ENCODE results near the gene HAPLN3.
A peak's percentile ranks its signal among the peaks of the same experiment; 100 is the strongest.

Gene HAPLN3

DNA sequence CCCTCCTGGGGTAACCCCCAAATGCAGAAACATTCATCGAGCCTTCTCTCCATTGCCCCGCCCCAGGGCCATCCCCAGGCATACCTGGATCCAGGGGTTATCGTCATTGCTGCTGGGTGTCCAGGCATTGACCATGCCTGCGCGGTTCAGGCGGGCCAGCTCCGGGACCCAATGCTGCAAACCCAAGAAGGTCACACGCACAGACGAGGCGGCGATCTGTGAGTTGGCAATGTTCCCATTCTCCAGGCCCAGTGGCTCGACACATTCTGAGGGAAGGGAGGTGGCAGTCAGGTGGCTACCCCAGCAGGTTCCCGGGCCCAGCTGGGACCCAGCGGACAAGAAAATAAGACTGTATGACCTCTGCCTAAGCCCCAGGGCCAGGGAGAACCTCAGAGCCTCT lies 11.8 kb upstream of the HAPLN3 start:
- CTCF ChIA-PET = no interaction called here
- POLR2A ChIA-PET = no interaction called here
- no peak for TF ChIP-seq FOXK2 (IDR thresholded peaks at IDR 0.05)
- no peak for TF ChIP-seq ELF4 (IDR thresholded peaks at IDR 0.05)
- no peak for TF ChIP-seq L3MBTL2 (conservative IDR thresholded peaks at IDR 0.05)
- no peak for TF ChIP-seq BHLHE40 (IDR thresholded peaks at IDR 0.05; ENCODE audit: borderline replicate concordance)
- no peak for TF ChIP-seq CTBP1 (IDR thresholded peaks at IDR 0.05; ENCODE audit: borderline replicate concordance)
- no peak for TF ChIP-seq FOXA1 (IDR thresholded peaks at IDR 0.05)
- TF ChIP-seq, protein P1, sequence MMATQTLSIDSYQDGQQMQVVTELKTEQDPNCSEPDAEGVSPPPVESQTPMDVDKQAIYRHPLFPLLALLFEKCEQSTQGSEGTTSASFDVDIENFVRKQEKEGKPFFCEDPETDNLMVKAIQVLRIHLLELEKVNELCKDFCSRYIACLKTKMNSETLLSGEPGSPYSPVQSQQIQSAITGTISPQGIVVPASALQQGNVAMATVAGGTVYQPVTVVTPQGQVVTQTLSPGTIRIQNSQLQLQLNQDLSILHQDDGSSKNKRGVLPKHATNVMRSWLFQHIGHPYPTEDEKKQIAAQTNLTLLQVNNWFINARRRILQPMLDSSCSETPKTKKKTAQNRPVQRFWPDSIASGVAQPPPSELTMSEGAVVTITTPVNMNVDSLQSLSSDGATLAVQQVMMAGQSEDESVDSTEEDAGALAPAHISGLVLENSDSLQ (IDR thresholded peaks at IDR 0.05) = no peak
- TF ChIP-seq ZNF384 (IDR thresholded peaks at IDR 0.05) = no peak
- no peak for TF ChIP-seq HDGF (IDR thresholded peaks at IDR 0.05; ENCODE audit: borderline replicate concordance)
- TF ChIP-seq LEF1 (IDR thresholded peaks at IDR 0.05; ENCODE audit: borderline replicate concordance) = no peak
- no peak for TF ChIP-seq TARDBP (IDR thresholded peaks at IDR 0.05)

DNA sequence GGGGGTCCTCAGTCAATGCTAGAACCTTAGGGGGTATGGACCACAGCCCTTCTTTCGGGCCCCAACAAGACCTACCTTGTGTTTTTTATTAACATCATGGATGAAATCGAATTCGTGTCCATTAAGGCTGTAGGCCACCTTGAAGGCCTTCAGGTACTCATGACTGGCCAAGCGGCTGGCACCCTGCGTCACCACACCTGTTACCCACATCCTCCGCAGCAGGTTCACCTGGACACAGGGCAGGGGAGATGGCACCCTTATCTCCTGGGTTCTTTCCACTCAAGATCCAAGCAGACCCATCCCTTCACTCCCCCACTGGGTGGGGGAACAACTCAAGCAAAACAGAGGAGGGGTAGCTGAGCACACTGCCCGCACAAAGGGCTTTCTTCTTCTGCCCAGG lies 11.2 kb upstream of the HAPLN3 start:
- no peak for TF ChIP-seq FOXA1 (IDR thresholded peaks at IDR 0.05)
- no peak for TF ChIP-seq FOXK2 (IDR thresholded peaks at IDR 0.05)
- no peak for TF ChIP-seq TARDBP (IDR thresholded peaks at IDR 0.05)
- no peak for TF ChIP-seq ZNF384 (IDR thresholded peaks at IDR 0.05)
- TF ChIP-seq L3MBTL2 (conservative IDR thresholded peaks at IDR 0.05) = no peak
- TF ChIP-seq LEF1 (IDR thresholded peaks at IDR 0.05; ENCODE audit: borderline replicate concordance) = no peak
- DNase-seq (ENCODE audit: extremely low spot score) = no peak
- CTCF ChIA-PET = no interaction called here
- POLR2A ChIA-PET = no interaction called here

More for the DNA sequence above, 11.8 kb upstream of the HAPLN3 start:
- DNase-seq (ENCODE audit: extremely low spot score) = no peak

DNA sequence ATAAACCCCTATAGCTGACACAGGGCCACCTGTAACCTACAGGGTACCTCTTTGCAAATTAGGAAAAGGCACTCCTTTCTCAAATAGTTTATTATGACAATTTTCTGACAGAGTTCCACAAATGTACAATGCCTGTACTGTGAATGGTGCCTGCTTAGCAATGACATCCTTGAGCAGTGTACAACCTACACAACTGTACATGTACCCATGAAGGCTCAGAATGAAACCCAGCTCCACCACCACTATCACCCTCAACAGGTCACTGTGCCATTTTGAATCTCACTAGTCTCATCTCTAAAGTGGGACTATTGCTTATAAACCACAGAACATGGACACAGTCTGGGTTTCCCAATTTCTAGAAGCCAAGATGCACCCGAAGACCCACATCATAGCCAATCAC lies 10.8 kb upstream of the HAPLN3 start:
- DNase-seq (ENCODE audit: extremely low spot score) = no peak
- CTCF ChIA-PET = interaction anchor here (1.6 to 1.9 kb wide), 4 partner anchors 8 to 112 kb away, joined by 10 to 20 read pairs (median 11); partner anchors contain the start of genes HAPLN3 and MFGE8
- POLR2A ChIA-PET = no interaction called here
- TF ChIP-seq, protein P1 (IDR thresholded peaks at IDR 0.05) = no peak
- TF ChIP-seq LEF1 (IDR thresholded peaks at IDR 0.05; ENCODE audit: borderline replicate concordance) (no peak), FOXA1 (IDR thresholded peaks at IDR 0.05) (no peak), SP1 (IDR thresholded peaks at IDR 0.05) (no peak), HDGF (IDR thresholded peaks at IDR 0.05; ENCODE audit: borderline replicate concordance) (no peak), ZNF384 (IDR thresholded peaks at IDR 0.05) (no peak), FOXK2 (IDR thresholded peaks at IDR 0.05) (no peak)

DNA sequence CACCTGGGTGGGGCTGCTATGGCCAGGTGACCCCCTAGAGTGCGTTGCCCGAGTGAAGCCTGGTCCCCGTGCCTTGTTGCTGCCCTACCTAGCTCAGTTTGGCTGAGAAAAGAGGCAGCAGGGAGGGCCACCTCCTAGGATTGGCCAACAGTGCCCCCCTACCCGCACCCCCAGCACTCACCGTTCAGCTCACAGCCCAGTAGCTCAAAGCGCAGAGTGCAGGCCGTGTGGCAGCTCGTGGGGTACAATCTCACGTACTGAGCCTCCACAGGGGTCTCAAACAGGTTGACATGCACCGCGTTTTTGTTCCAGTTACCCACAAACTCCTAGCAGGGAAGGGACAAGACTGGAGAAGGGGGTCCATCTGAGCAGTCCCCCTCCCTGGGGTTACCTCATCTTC lies 10.2 kb upstream of the HAPLN3 start:
- DNase-seq (ENCODE audit: extremely low spot score) = no peak
- TF ChIP-seq SP1 (IDR thresholded peaks at IDR 0.05) = no peak
- no peak for TF ChIP-seq TARDBP (IDR thresholded peaks at IDR 0.05)
- TF ChIP-seq, protein P1 (IDR thresholded peaks at IDR 0.05) = no peak
- no peak for TF ChIP-seq LEF1 (IDR thresholded peaks at IDR 0.05; ENCODE audit: borderline replicate concordance)
- TF ChIP-seq SUZ12 (IDR thresholded peaks at IDR 0.05) = no peak
- TF ChIP-seq NFRKB (IDR thresholded peaks at IDR 0.05) = no peak
- no peak for TF ChIP-seq ARNT (IDR thresholded peaks at IDR 0.05)
- no peak for TF ChIP-seq FOXM1 (IDR thresholded peaks at IDR 0.05; ENCODE audit: borderline replicate concordance)
- no peak for TF ChIP-seq HDGF (IDR thresholded peaks at IDR 0.05; ENCODE audit: borderline replicate concordance)
- no peak for TF ChIP-seq FOXA1 (IDR thresholded peaks at IDR 0.05)
- no peak for TF ChIP-seq FOXK2 (IDR thresholded peaks at IDR 0.05)
- TF ChIP-seq ELF4 (IDR thresholded peaks at IDR 0.05) = no peak
- TF ChIP-seq ZNF384 (IDR thresholded peaks at IDR 0.05) = no peak
- no peak for TF ChIP-seq L3MBTL2 (conservative IDR thresholded peaks at IDR 0.05)
- no peak for TF ChIP-seq BHLHE40 (IDR thresholded peaks at IDR 0.05; ENCODE audit: borderline replicate concordance)
- TF ChIP-seq CTBP1 (IDR thresholded peaks at IDR 0.05; ENCODE audit: borderline replicate concordance) = no peak
- POLR2A ChIA-PET = no interaction called here
- CTCF ChIA-PET = interaction anchor here (0.7 to 1.9 kb wide), 19 partner anchors 9 to 272 kb away, joined by 3 to 20 read pairs (median 5); partner anchors contain the start of genes HAPLN3 and MFGE8

DNA sequence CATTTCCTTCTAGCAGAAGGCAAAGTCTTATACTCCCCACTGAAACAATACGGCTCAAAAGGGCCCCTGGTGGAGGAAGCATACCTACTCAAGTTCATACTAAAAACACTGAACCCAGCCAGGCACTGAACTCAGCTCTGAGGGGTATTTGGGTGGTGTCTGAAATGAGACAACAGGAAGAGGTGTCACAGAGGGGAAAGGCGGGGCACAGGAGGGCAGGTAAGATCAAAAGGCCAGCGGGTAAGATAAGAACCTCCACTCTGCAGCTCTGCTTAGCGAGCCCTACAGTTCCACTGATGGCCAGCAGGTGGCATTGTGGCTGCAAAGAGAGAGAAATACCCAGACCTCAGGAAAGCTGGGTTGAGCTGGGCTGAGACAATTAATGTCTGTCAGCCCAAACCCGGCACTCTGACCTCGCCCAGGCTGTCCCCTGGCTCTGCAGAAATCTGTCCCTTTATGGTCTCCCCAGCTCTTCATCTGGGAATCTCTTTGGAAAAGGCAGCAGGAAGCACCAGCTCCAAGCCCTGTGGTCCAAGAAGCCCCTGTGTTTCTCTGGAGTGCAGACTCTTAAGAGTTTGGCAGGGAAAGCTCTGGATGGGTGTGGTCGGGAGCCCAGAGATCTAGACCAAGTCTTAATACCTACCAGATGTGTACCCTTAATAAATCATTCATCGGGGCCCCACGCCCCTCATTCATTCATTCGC lies 9.4 kb upstream of the HAPLN3 start:
- DNase-seq (ENCODE audit: extremely low spot score) = peak; percentile 86
- POLR2A ChIA-PET = interaction anchor here (1.1 kb wide), 1 partner anchor 9 kb away, joined by 4 read pairs; the partner anchor contains the start of gene MFGE8
- TF ChIP-seq FOXM1 (IDR thresholded peaks at IDR 0.05; ENCODE audit: borderline replicate concordance) (no peak), HDGF (IDR thresholded peaks at IDR 0.05; ENCODE audit: borderline replicate concordance) (0 out of 2 replicates have a peak, but pooled peaks have one; percentile 55)
- TF ChIP-seq, protein P1 (IDR thresholded peaks at IDR 0.05) = peak; percentile 58
- CTCF ChIA-PET = interaction anchor here (0.5 to 1.9 kb wide), 29 partner anchors 9 to 430 kb away, joined by 3 to 20 read pairs (median 4); partner anchors contain the start of genes HAPLN3 and MFGE8

DNA sequence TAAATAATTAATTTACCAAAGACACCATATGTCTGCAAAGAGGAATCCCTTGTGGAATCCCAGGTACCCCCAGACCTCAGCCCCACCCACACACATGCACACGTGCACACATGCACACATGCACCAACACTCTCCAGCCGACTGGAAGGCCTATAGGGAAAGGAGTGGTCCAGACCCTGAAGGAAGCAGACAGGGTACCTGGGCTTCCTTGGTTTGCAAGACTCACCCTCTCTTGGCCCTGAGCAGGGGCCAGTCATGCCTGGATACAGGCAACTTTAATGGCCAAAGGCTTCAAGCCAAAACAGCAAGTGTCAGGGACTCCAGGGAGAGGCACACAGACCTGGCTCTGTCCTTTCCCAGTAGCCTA lies 8.9 kb upstream of the HAPLN3 start:
- POLR2A ChIA-PET = interaction anchor here (1.1 kb wide), 1 partner anchor 9 kb away, joined by 4 read pairs; the partner anchor contains the start of gene MFGE8
- TF ChIP-seq HDGF (IDR thresholded peaks at IDR 0.05; ENCODE audit: borderline replicate concordance) = no peak
- no peak for TF ChIP-seq FOXM1 (IDR thresholded peaks at IDR 0.05; ENCODE audit: borderline replicate concordance)
- TF ChIP-seq SP1 (IDR thresholded peaks at IDR 0.05) = no peak
- TF ChIP-seq BHLHE40 (IDR thresholded peaks at IDR 0.05; ENCODE audit: borderline replicate concordance) = no peak
- TF ChIP-seq ARNT (IDR thresholded peaks at IDR 0.05) = no peak
- TF ChIP-seq, protein P1 (IDR thresholded peaks at IDR 0.05) = no peak
- CTCF ChIA-PET = interaction anchor here (0.5 to 1.9 kb wide), 16 partner anchors 10 to 274 kb away, joined by 3 to 20 read pairs (median 4); partner anchors contain the start of gene MFGE8
- DNase-seq (ENCODE audit: extremely low spot score) = no peak
